ENCODE results near the gene AMZ1. TPM values are rescaled to one million over a fixed set of nuclear protein-coding genes. Genes with fewer than 3 reads are reported as not detected.
"Not testable (repeated sequence)": the region's sequence is repeated elsewhere in the genome, so short reads cannot be mapped to it uniquely, and the experiment has no call there.

The AMZ1 gene
- total RNA-seq, 6 experiments from 2014 or later = 6.2 to 11.3 (median 7.8) TPM

GRCh38 chr7:2688409-2689342 lies 674 bp downstream of the AMZ1 start:
- TF ChIP-seq CTCF (IDR thresholded peaks at IDR 0.05) = no peak
- H3K36me3 Mint-ChIP-seq (ENCODE audit: low read depth) = no peaks in the 10 kb centered on the region
- peaks cover 36% of the 10 kb centered on the region for H3K4me1 Mint-ChIP-seq (ENCODE audit: low read depth)
- no peaks in the 10 kb centered on the region; the same call in 1 of the 2 replicates for H3K9me3 Mint-ChIP-seq
- H3K27me3 Mint-ChIP-seq (ENCODE audit: insufficient read depth) = peaks cover 3% of the 10 kb centered on the region; the same call in 1 of the 2 replicates
- peak overlapping the region; percentile 60 for H3K27ac Mint-ChIP-seq
- peak; percentile 44 for DNase-seq
- peak overlapping the region; percentile 87 for H3K4me3 Mint-ChIP-seq

- Mint-ChIP-seq H3K27me3 (ENCODE audit: insufficient read depth) (peaks cover 3% of the 10 kb centered on the region; the same call in 1 of the 2 replicates), H3K4me1 (ENCODE audit: low read depth) (peaks cover 36% of the 10 kb centered on the region), H3K36me3 (ENCODE audit: low read depth) (no peaks in the 10 kb centered on the region), H3K27ac (peak overlapping the region; percentile 60), H3K9me3 (no peaks in the 10 kb centered on the region), H3K4me3 (peak overlapping the region; percentile 87)
- no peak for DNase-seq
- no peak for TF ChIP-seq CTCF (IDR thresholded peaks at IDR 0.05)
Observed at GRCh38 chr7:2689343-2689847, 1.4 kb downstream of the AMZ1 start.

DNA sequence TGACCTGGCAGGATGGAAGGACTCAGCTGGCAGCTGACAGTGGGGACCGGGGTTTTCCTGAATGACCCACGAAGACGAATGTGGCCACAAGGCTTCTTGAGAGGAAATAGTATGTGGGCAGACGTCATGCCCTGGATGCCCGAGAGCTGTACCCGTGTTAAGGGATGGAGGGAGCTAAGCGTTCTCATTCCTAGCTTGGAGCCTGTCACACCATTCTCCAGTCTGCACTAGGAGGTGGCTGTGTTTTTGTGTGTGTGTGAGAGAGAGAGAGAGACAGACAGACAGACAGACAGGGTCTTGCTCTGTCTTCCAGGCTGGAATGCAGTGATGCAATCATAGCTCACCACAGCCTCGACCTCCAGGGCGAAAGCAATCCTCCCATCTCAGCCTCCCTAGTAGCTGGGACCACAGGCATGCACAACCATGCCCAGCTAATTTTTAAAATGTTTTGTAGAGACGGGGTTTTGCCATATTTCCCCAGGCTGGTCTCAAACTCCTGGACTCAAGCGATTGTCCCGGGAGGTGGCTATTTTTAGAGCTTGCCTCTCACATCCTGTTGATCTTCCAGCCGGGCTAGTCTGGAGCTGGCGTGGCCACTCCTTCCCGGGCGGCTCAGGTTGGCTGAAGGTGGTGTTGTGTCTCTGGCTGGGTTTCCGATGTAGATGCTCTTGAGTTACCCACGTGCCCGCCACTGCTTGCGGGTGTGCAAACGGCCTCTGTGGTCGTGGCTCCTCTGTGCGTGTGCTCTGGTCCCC lies 2.1 kb downstream of the AMZ1 start:
- H3K27me3 Mint-ChIP-seq (ENCODE audit: insufficient read depth) = peaks cover 3% of the 10 kb centered on the region; the same call in 1 of the 2 replicates
- H3K9me3 Mint-ChIP-seq = no peaks in the 10 kb centered on the region
- peak overlapping the region; percentile 60 for H3K27ac Mint-ChIP-seq
- no peaks in the 10 kb centered on the region for H3K36me3 Mint-ChIP-seq (ENCODE audit: low read depth)
- H3K4me1 Mint-ChIP-seq (ENCODE audit: low read depth) = peaks cover 36% of the 10 kb centered on the region
- peak overlapping the region; percentile 64 for H3K4me3 Mint-ChIP-seq
- DNase-seq = peak; percentile 65
- TF ChIP-seq CTCF (IDR thresholded peaks at IDR 0.05) = no peak

DNA sequence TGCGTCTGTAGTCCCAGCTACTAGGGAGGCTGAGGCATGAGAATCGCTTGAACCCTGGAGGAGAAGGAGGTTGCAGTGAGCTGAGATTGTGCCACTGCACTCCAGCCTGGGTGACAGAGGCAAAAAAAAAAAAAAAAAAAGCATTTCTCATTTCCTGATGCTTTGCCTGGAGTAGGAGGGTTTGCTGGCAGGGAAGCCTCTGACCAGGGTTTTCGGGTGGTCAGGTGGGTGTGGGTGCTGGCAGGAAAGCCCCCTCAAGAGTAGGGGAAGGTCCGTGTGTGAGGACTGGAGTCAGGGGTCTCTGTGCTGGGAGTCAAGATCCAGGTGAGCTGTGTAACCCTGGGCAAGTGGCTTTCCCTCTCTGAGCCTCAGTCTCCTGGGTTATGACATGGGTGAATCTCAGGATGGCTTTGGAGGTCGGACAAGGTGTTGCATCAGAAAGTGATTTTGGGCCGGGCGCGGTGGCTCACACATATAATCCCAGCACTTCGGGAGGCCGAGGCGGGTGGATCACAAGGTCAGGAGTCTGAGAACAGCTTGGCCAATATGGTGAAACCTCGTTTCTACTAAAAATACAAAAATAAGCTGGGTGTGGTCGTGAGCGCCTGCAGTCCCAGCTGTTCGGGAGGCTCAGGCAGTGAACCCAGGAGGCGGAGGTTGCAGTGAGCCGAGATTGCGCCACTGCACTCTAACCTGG lies 3.2 kb downstream of the AMZ1 start:
- peaks cover 3% of the 10 kb centered on the region; the same call in 1 of the 2 replicates for H3K27me3 Mint-ChIP-seq (ENCODE audit: insufficient read depth)
- DNase-seq = no peak
- H3K27ac Mint-ChIP-seq = 0 out of 2 replicates have a peak overlapping the region, but pooled peaks have one; percentile 40
- H3K4me3 Mint-ChIP-seq = no peak overlapping the region
- no peaks in the 10 kb centered on the region for H3K36me3 Mint-ChIP-seq (ENCODE audit: low read depth)
- peaks cover 36% of the 10 kb centered on the region for H3K4me1 Mint-ChIP-seq (ENCODE audit: low read depth)
- no peak for TF ChIP-seq CTCF (IDR thresholded peaks at IDR 0.05)
- H3K9me3 Mint-ChIP-seq = no peaks in the 10 kb centered on the region

- peaks cover 35% of the 10 kb centered on the region for H3K4me1 Mint-ChIP-seq (ENCODE audit: low read depth)
- H3K4me3 Mint-ChIP-seq; H3K9me3 Mint-ChIP-seq; H3K36me3 Mint-ChIP-seq (ENCODE audit: low read depth); DNase-seq; H3K27ac Mint-ChIP-seq; H3K27me3 Mint-ChIP-seq (ENCODE audit: insufficient read depth): not testable (repeated sequence)
Observed at GRCh38 chr7:2691932-2692439, 4.0 kb downstream of the AMZ1 start.
